Activated CD8-positive, alpha-beta memory T cell treated with anti-CD3 and anti-CD28 coated beads, Interleukin-2, amount 50 U/mL, for 1 hour (primary cell): ENCODE data around the gene G6PC1.
"Not testable (repeated sequence)": the region's sequence is repeated elsewhere in the genome, so short reads cannot be mapped to it uniquely, and the experiment has no call there.

Experiments
- DNase-seq: peaks from one replicate; pipeline ENCODE4 v3.0.0-alpha.2; 2020; ENCODE audit errors: extremely low read depth

G6PC1 gene

DNA sequence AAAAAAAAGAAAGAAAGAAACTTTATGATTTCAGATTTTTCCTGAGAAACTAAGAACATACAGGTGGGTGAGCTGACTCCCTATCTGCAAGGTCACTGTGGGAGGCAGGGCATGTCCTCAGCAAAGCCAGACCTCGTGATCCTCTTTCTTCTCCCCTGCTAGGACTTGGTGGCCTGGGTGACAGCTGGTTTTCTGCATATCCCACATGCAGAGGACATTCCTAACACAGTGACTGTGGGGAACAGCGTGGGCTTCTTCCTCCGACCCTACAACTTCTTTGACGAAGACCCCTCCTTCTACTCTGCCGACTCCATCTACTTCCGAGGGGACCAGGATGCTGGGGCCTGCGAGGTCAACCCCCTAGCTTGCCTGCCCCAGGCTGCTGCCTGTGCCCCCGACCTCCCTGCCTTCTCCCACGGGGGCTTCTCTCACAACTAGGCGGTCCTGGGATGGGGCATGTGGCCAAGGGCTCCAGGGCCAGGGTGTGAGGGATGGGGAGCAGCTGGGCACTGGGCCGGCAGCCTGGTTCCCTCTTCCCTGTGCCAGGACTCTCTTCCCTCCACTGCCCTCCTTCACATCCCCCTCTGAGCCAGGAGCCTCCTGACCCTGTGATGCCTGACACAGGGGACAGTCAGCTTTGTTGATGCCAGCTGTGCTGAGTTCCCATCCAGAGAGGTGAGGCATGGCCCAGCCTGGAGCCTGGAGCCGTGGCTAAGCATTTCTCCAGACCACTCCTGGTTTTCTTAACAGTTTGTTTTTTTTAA lies 26.5 kb upstream of the G6PC1 start:
- DNase-seq = not testable (repeated sequence)

DNA sequence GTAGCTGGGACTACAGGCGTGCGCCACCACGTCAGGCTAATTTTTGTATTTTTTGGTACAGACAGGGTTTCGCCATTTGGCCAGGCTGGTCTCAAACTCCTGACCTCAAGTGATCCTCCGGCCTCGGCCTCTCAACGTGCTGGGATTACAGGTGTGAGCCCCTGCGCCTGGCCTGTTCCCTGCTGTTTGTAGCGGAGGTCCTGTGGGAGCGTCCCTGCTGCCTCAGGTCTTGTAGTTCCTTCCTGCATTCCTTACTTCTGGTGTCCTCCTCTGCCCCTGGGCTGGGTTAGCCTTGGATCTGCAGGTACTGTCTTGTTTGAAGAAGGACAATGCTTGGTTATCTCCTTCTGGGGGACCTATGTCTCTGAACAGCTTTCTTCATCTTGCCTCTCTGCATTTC lies 23.6 kb upstream of the G6PC1 start:
- no peak for DNase-seq

DNA sequence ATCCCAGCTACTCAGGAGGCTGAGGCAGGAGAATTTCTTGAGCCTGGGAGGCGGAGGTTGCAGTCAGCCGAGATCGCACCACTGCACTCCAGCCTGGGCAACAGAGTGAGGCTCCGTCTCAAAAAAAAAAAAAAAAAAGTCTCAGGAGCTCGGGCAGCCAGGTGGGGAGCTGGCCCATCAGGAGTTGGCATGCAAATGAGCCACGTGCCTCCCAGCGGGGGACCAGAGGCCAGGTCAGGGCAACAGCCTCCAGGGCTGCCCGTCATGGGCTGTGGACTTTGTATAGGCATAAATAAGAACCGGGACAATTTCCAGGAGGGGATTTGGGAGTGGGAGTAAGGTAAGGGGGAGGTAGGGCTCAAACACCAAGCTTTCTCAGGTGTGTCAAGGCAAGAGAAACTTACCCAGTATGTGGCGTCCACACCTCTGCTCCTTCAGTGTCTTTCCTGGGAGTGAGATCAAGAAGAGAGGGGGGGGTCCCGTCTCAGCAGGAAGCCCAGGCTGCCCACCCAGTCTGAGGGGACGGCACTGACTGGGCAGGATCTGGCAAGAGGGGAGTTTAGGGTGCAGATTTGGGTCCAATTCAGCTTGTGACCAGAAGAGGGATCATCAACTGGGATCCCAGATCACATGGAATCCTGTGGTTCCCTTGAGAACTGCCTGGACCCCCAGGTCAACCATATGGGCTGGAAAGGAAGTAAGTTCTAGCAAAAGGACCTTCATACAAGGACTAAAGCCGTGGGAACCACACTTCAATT lies 22.3 kb upstream of the G6PC1 start:
- no peak for DNase-seq

GRCh38 chr17:42878924-42879595 lies 21.5 kb upstream of the G6PC1 start:
- DNase-seq = no peak

DNA sequence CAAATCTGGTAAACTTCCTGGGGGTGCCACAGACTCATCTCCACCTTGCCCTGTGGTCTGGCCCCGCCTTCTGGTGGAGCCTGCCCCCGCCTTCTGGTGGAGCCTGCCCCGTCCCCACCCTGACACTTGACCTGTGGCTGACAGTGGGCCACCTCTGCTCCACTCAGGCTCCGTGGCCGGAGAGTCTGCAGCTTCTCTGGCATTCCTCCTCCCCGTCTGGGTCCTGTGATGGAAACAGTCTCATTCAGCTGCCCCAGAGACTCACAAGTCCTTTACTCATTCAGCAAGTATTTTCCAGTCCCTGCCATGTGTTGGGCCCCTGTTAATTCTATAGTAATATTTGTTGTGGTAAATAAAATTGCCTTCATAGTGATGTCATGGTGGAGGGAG lies 21.0 kb upstream of the G6PC1 start:
- no peak for DNase-seq

DNA sequence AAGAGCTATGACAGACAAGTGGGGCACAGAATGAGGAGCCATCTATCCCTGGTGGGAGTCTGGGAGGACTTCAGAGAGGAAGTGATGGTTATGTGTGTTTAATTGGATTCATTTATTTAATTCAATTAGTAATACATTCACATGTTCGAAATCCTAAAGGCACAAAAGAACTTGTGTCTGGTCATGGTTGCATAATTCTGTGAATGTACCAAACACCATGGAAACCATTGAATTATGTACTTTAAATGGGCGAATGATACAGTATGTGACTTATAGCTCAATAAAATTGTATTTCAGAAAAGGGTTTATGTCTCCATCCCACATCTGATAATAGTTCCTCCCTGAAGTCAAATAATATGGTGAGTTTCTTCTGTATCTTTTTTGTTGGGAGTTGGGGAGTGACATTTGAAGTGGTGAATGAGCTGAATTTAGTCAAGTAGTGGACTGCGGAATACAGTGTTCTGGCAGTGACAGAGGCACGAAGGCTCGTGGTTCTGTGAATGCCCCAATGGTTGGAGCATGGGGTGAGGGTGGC lies 19.8 kb upstream of the G6PC1 start:
- DNase-seq = no peak

GRCh38 chr17:42881706-42882105 lies 18.9 kb upstream of the G6PC1 start:
- DNase-seq = not testable (repeated sequence)

DNA sequence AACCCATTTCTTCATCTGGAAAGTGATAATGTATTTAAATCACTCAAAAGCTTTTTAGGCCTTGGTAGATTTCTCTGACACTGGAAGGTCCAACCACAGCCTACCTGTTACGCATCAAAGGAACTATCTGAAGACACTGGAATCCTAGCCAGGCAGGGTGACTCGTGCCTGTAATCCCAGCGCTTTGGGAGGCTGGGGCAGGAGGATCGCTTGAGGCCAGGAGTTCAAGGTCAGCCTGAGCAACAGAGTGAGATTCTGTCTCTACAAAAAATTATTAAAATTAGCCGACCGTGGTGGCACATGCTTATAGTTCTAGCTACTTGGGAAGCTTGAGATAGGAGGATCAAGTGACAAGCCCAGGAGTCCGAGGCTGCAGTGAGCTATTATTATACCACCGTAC lies 18.4 kb upstream of the G6PC1 start:
- no peak for DNase-seq

- no peak for DNase-seq
Measured at GRCh38 chr17:42883802-42884558, 16.6 kb upstream of the G6PC1 start.

DNA sequence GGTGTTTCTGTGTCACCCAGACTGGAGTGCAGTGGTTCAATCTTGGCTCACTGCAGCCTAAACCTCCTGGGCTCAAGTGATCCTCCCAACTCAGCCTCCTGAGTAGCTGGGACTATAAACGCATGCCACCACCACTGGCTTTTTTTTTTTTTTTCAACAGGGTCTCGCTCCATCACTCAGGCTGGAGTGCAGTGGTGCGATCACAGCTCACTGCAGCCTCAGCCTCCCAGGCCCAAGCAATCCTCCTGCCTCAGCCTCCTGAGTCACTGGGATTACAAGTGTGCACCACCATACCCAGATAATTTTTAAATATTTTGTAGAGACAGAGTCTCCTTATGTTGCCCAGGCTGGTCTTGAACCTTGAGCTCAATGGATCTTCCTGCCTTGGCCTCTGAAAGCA lies 14.8 kb upstream of the G6PC1 start:
- not testable (repeated sequence) for DNase-seq

- no peak for DNase-seq
Measured at GRCh38 chr17:42886283-42887176, 14.1 kb upstream of the G6PC1 start.

GRCh38 chr17:42889809-42890208 lies 10.8 kb upstream of the G6PC1 start:
- DNase-seq = no peak

DNA sequence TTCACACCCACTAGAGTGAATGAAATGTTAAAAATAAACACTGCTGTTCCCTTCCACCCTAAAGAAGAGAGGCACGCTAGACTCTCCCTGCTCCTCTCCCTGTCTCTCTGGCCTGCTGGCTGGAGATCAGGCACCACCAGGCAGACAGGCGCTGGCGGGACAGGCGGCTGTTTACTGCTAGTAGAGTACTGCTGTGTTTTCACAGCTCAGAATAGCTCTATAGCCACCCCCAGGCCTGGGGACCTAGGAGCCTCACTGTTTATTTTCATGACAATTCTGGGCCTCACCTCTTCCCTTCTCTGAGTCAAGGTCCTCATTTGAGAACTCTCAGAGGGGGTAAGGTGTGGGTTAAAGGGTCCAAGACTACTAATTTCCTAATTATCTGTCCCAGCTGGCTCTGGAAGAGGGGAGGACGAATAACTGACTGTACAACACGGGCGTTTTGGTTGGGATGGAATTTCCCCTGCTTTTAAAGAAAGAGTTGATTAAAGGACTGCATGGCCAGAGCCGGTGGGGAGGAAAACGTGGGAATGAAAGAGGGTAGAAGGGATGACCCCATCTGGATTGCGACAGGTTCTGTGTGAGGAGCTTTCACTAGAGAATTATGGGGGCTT lies 9.0 kb upstream of the G6PC1 start:
- no peak for DNase-seq

- DNase-seq = no peak
Measured at GRCh38 chr17:42893359-42893758, 7.2 kb upstream of the G6PC1 start.

GRCh38 chr17:42894283-42895184 lies 6.1 kb upstream of the G6PC1 start:
- DNase-seq = no peak

GRCh38 chr17:42895185-42895555 lies 5.4 kb upstream of the G6PC1 start:
- DNase-seq = no peak

DNA sequence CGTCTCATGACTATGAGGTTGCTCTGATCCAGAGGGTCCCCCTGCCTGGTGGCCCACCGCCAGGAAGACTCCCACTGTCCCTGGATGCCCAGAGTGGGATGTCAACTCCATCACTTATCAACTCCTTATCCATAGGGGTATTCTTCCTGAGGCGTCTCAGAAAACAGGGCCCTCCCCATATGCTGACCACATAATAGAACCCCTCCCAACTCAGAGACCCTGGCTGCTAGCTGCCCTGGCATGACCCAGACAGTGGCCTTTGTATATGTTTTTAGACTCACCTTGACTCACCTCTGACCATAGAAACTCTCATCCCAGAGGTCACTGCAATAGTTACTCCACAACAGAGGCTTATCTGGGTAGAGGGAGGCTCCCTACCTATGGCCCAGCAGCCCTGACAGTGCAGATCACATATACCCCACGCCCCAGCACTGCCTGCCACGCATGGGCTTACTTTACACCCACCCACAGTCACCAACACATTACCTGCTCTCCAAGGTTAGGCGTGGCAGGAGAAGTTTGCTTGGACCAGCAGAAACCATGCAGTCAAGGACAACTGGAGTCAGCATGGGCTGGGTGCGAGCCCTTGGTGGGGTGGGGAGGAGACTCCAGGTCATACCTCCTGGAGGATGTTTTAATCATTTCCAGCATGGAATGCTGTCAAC lies 2.3 kb upstream of the G6PC1 start:
- DNase-seq = no peak

- not testable (repeated sequence) for DNase-seq
Measured at GRCh38 chr17:42899981-42900380, 618 bp upstream of the G6PC1 start.
